Measurements from ENCODE around the gene FUT1.

DNA sequence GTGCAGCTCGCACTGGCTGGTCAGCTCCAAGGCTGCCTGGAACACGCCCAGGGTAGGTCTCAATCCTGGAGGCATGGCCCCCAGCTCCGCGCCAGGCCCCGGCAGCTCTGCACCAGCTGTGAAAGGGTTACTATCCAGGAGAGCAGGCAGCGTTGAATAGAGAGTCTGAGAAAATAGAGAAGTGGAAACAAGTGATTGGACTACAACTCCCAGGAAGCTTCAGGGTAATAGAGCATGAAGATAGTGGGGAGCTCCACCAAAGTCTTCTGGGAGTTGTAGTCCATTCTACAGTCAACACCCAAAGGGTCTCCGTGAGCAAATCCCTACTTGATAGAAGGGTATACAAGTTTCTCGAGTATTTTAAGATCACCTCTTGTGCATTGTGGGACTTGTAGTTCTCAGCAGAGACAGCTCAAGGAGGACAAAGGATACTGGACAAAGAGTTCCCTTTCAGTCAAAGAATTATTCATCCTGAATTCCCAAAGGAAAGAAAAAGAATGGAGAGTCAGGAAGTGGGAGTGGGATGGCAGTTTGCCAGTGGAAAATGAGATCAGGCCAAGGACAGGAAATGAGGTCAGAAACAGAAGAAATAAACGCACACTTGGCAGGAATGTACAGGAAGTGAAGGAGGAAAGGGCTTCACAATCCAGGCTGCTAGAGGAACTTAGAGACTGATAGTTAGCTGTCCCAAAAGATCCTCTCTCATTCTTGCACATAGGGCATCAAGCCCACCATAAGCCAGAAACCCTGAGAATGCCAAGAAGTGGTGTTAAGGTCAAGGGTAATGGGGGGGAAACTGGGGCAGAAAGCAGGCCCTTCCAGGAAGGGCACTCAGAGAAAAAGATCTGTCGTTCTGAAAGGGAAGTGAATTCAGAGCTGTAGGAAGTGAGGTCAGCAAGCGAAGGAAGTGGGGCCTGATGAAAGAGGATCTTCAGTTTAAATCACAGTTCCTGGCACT, 27.4 kb downstream of the FUT1 start:
- TF ChIP-seq, protein P1, sequence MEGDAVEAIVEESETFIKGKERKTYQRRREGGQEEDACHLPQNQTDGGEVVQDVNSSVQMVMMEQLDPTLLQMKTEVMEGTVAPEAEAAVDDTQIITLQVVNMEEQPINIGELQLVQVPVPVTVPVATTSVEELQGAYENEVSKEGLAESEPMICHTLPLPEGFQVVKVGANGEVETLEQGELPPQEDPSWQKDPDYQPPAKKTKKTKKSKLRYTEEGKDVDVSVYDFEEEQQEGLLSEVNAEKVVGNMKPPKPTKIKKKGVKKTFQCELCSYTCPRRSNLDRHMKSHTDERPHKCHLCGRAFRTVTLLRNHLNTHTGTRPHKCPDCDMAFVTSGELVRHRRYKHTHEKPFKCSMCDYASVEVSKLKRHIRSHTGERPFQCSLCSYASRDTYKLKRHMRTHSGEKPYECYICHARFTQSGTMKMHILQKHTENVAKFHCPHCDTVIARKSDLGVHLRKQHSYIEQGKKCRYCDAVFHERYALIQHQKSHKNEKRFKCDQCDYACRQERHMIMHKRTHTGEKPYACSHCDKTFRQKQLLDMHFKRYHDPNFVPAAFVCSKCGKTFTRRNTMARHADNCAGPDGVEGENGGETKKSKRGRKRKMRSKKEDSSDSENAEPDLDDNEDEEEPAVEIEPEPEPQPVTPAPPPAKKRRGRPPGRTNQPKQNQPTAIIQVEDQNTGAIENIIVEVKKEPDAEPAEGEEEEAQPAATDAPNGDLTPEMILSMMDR (IDR thresholded peaks at IDR 0.05): no peak
- no peak for TF ChIP-seq POLR2A (IDR thresholded peaks at IDR 0.05)
- TF ChIP-seq EP300 (IDR thresholded peaks at IDR 0.05): no peak
- peak; percentile 55 for TF ChIP-seq POLR2AphosphoS5 (IDR thresholded peaks at IDR 0.05)

Data from gastroesophageal sphincter (tissue), 3 donors.